HG03439 (cell line): Measurements from ENCODE around the gene HCN3.
A peak's percentile ranks its signal among the peaks of the same experiment; 100 is the strongest.

Experiments
- ATAC-seq: cut with Tn5 transposase; IDR thresholded peaks from one replicate; pipeline ENCODE4 v1.9.1; 2021; ENCODE audit warnings: mild to moderate bottlenecking, moderate library complexity; ENCODE audit not compliant: unreplicated experiment

HCN3 gene

GRCh38 chr1:155308493-155309422 lies 31.5 kb downstream of the HCN3 start, which contains the start of gene FDPS:
Gene FDPS (plus strand): TSS chr1:155308866. CDS start chr1:155309790, 924 bp downstream.
- peak; percentile 92 for ATAC-seq

- ATAC-seq: no peak
Measured at GRCh38 chr1:155309423-155310021, 32.3 kb downstream of the HCN3 start.

GRCh38 chr1:155313261-155313660 lies 36.0 kb downstream of the HCN3 start:
- ATAC-seq: no peak

GRCh38 chr1:155316922-155317321 lies 39.7 kb downstream of the HCN3 start:
- ATAC-seq: no peak

GRCh38 chr1:155318082-155318481 lies 40.8 kb downstream of the HCN3 start:
- no peak for ATAC-seq

GRCh38 chr1:155319536-155319935 lies 42.3 kb downstream of the HCN3 start:
- ATAC-seq: no peak

GRCh38 chr1:155320252-155320651 lies 43.0 kb downstream of the HCN3 start:
- ATAC-seq: no peak

GRCh38 chr1:155320661-155321617 lies 43.7 kb downstream of the HCN3 start, which contains the start of gene RUSC1:
Gene RUSC1 (plus strand): TSS chr1:155320894. CDS start chr1:155321774, 880 bp downstream.
- ATAC-seq: no peak

DNA sequence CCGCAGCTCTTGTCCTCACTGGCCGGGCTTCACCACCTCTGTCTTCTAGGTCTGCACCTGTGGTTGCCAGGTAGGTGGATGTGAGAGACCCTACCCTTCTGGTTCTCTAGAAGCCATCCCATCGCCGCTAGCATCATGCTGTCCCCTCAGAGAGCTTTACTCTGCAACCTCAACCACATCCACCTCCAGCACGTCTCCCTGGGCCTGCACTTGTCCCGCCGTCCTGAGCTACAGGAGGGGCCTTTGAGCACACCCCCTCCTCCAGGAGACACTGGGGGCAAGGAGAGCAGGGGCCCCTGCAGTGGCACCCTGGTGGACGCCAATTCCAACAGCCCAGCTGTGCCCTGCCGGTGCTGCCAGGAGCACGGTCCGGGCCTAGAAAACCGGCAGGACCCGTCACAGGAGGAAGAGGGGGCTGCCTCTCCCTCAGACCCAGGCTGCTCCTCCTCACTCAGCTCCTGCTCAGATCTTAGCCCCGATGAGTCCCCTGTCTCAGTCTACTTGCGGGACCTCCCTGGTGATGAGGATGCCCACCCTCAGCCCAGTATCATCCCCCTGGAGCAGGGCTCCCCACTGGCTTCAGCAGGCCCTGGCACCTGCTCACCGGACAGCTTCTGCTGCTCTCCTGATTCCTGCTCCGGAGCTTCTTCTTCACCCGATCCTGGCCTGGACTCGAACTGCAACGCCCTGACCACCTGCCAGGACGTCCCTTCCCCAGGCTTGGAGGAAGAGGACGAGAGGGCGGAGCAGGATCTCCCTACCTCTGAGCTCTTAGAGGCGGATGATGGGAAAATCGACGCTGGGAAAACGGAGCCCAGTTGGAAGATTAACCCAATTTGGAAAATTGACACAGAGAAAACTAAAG lies 44.6 kb downstream of the HCN3 start:
- ATAC-seq: no peak

GRCh38 chr1:155322571-155322952 lies 45.3 kb downstream of the HCN3 start:
- ATAC-seq: no peak

GRCh38 chr1:155322953-155323728 lies 45.9 kb downstream of the HCN3 start:
- ATAC-seq: peak; percentile 44

DNA sequence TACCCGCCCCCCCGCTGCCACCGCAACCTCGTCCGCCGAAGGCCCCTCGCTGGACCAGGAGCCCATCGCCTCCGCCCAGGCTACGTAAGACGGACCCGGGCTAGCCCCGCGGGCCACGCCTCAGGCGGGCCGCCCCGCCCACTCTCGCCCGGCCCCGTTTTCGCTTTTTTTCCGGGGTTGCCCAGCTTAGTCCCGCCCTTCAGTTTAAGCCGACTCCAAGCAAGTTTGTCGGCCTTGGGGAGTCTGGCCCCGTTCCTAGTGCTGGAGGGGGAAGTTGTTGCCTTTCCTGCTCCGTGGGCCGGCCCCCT lies 46.4 kb downstream of the HCN3 start:
- peak; percentile 38 for ATAC-seq

- ATAC-seq: peak; percentile 55
Measured at GRCh38 chr1:155324037-155324716, 46.9 kb downstream of the HCN3 start.

DNA sequence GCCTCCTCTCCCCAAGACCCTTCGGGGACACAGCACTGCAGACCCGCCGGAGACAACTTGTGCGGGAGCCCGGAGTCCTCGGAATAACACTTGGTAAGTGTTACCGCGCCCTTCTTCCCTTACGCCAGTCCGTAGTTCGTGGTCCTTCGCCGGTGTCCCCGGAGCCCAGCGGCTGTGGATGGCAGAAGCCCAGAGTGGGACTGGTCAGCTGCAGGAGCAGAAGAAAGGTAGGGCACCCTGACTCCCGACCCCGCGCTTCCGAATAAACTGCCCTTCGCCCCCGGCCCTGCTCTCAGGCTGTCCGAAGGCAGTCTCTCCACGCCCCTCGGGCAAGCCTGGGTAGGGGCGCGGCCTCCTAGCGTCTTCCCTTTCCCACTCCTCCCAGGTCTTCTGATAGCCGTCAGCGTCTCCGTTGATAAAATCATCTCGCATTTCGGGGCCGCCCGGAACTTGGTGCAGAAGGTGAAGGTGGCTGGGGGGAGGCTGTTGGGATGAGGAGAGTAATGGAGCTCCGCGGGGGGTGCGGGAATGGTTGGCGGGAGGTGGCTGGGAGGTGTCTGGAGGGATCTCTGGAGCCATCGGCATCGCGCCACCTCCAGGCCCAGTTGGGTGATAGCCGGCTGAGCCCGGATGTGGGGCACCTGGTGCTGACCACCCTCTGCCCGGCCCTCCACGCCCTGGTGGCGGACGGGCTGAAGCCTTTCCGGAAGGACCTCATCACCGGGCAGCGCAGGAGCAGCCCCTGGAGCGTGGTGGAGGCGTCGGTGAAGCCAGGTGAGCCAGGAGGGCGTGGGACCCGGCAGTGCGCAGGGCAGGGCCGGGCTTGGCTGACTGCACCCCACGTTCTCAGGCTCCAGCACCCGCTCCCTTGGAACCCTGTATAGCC lies 47.7 kb downstream of the HCN3 start:
- ATAC-seq: no peak

GRCh38 chr1:155325603-155325893 lies 48.3 kb downstream of the HCN3 start:
- no peak for ATAC-seq

GRCh38 chr1:155326020-155326526 lies 48.8 kb downstream of the HCN3 start:
- no peak for ATAC-seq

DNA sequence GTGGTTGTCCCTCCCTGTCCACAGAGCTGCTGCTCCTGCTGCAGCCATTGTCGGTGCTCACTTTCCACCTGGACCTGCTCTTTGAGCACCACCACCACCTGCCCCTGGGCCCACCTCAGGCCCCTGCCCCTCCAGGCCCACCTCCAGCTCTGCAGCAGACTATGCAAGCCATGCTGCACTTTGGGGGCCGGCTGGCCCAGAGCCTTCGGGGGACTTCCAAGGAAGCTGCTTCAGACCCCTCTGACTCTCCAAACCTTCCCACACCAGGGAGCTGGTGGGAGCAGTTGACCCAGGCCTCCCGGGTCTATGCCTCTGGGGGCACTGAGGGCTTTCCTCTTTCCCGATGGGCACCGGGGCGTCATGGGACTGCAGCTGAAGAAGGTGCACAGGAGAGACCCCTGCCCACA lies 49.4 kb downstream of the HCN3 start:
- ATAC-seq: no peak

GRCh38 chr1:155327981-155328380 lies 50.7 kb downstream of the HCN3 start:
- no peak for ATAC-seq
